GM12878 (cell line): ENCODE results near the gene TAX1BP3. TPM values are rescaled to one million over a fixed set of nuclear protein-coding genes. Genes with fewer than 3 reads are reported as not detected.

ENCODE experiments used
- ATAC-seq: fragments of 200-7000 bp; cut with Tn5 transposase; 3 replicates; pipeline ENCODE4 v1.9.1; 2020; ENCODE audit warnings: mild to moderate bottlenecking, moderate library complexity
- BruUV-seq: library from RNA; stranded (reverse); fragments of 400-500 nt; replicated peaks from 2 replicates; lab custom pipeline; 2021; lab: Mats Ljungman, UMichigan
- CTCF ChIA-PET: fragments of 300-600 bp; sonication (Branson Sonifier 250); formaldehyde crosslinking; extraction: SDS; loops from one replicate; lab custom pipeline; 2021; ENCODE audit warnings: inconsistent platforms; lab: Yijun Ruan, JAX
- POLR2A ChIA-PET: fragments of 350-600 bp; formaldehyde crosslinking; extraction: SDS; loops from one replicate; lab custom pipeline; 2021; ENCODE audit warnings: inconsistent platforms; lab: Charles Lee
- RAD21 ChIA-PET: fragments of 300-600 bp; sonication (Branson Sonifier 250); formaldehyde crosslinking; loops from one replicate; lab custom pipeline; 2023; ENCODE audit warnings: antibody characterized with exemption; ENCODE audit not compliant: unreplicated experiment; lab: Charles Lee
- SMC1A ChIA-PET: fragments of 300-600 bp; sonication (Branson Sonifier 250); formaldehyde crosslinking; loops from one replicate; lab custom pipeline; 2023; ENCODE audit not compliant: unreplicated experiment, uncharacterized antibody; lab: Charles Lee
- DNase-seq: peaks from one replicate; pipeline ENCODE4 v3.0.0-alpha.2; 2011; ENCODE audit warnings: low read depth, low spot score
- FAIRE-seq: peaks from 3 replicates; lab custom pipeline; 2011; peaks lifted over from hg19 to GRCh38; lab: Jason Lieb, UNC
- H2AFZ ChIP-seq: 2 replicates; pipeline ENCODE4 v1.6.0; 2011; ENCODE audit warnings: low read depth, low read length, control low read depth; ENCODE audit not compliant: control insufficient read depth
- H3K27ac ChIP-seq: 2 replicates; pipeline ENCODE4 v1.5.1; 2011; ENCODE audit warnings: control low read depth; ENCODE audit not compliant: control insufficient read depth, insufficient read depth
- H3K27me3 ChIP-seq, 2 experiments: replicated peaks in 1 of 2; 2 replicates each; pipeline versions ENCODE4 v1.6.0 to v1.6.1; 2011; ENCODE audit warnings: low read length in 1 of 2; ENCODE audit not compliant: control insufficient read depth in 2 of 2, insufficient read depth in 2 of 2
- H3K36me3 ChIP-seq, 2 experiments: 2 replicates each; pipeline ENCODE4 v1.5.1; 2011; ENCODE audit warnings: low read length in 1 of 2; ENCODE audit not compliant: control insufficient read depth in 2 of 2, insufficient read depth in 2 of 2
- H3K4me1 ChIP-seq: 2 replicates; pipeline ENCODE4 v1.6.1; 2011; ENCODE audit warnings: mild to moderate bottlenecking, low read length, moderate library complexity, mixed read lengths; ENCODE audit not compliant: control insufficient read depth, insufficient read depth
- H3K4me2 ChIP-seq: 2 replicates; pipeline ENCODE4 v1.6.0; 2011; ENCODE audit warnings: control low read depth; ENCODE audit not compliant: control insufficient read depth, insufficient read depth
- H3K4me3 ChIP-seq: fragments of 200-600 bp; sonication (generic); 2 replicates; pipeline ENCODE4 v1.5.1; 2016
- H3K79me2 ChIP-seq: 2 replicates; pipeline ENCODE4 v1.6.0; 2011; ENCODE audit warnings: low read length; ENCODE audit not compliant: control insufficient read depth, insufficient read depth
- H3K9ac ChIP-seq: 2 replicates; pipeline ENCODE4 v1.8.0; 2011; ENCODE audit warnings: low read length, control low read depth, mixed read lengths; ENCODE audit not compliant: control insufficient read depth, insufficient read depth
- H3K9me3 ChIP-seq: replicated peaks from 3 replicates; pipeline ENCODE4 v1.5.1; 2011; ENCODE audit warnings: mild to moderate bottlenecking, low read length; ENCODE audit not compliant: control insufficient read depth, insufficient read depth
- H4K20me1 ChIP-seq: 2 replicates; pipeline ENCODE4 v1.6.0; 2011; ENCODE audit not compliant: control insufficient read depth, insufficient read depth
- CBX3 ChIP-seq: fragments of 200-600 bp; sonication (generic); IDR thresholded peaks from 2 replicates; pipeline ENCODE4 v1.6.1; 2016; ENCODE audit warnings: low read depth, borderline replicate concordance
- CHD2 ChIP-seq: IDR thresholded peaks from 2 replicates; pipeline ENCODE4 v1.6.1; 2011; ENCODE audit warnings: low read depth, low read length, improper control_type of control experiment, borderline replicate concordance
- CREM ChIP-seq: IDR thresholded peaks from 2 replicates; pipeline ENCODE4 v1.6.1; 2014; ENCODE audit warnings: antibody characterized with exemption, low read depth
- EGR1 ChIP-seq, 2 experiments: IDR thresholded peaks; 1 replicate in 1 of 2; 2 replicates in 1 of 2; pipeline ENCODE4 v1.6.1; 2011 to 2012; ENCODE audit warnings: low read depth in 2 of 2, low read length in 2 of 2, borderline replicate concordance in 1 of 2, mild to moderate bottlenecking in 1 of 2, moderate library complexity in 1 of 2
- EZH2 ChIP-seq: IDR thresholded peaks from 2 replicates; pipeline ENCODE4 v1.6.1; 2012; ENCODE audit warnings: low read depth, mild to moderate bottlenecking, control low read depth, inconsistent platforms, low read length, borderline replicate concordance; ENCODE audit not compliant: control insufficient read depth
- FOS ChIP-seq: IDR thresholded peaks from 3 replicates; pipeline ENCODE4 v1.6.1; 2011; ENCODE audit warnings: borderline replicate concordance; ENCODE audit not compliant: insufficient read length; ENCODE audit errors: extremely low read depth
- HSF1 ChIP-seq: fragments of 150-350 bp; IDR thresholded peaks from 2 replicates; pipeline ENCODE4 v1.6.1; 2014; ENCODE audit warnings: mild to moderate bottlenecking, low read depth, low read length
- LARP7 ChIP-seq: fragments of 450-650 bp; IDR thresholded peaks from 2 replicates; pipeline ENCODE4 v1.6.1; 2017; ENCODE audit warnings: mild to moderate bottlenecking
- MAX ChIP-seq: IDR thresholded peaks from 2 replicates; pipeline ENCODE4 v1.6.1; 2012; ENCODE audit warnings: low read depth, low read length, improper control_type of control experiment
- POLR2AphosphoS5 ChIP-seq: IDR thresholded peaks from 2 replicates; pipeline ENCODE4 v1.6.1; 2011; ENCODE audit warnings: mild to moderate bottlenecking, low read length, inconsistent platforms
- RCOR1 ChIP-seq: conservative IDR thresholded peaks from 2 replicates; pipeline ENCODE4 v1.6.1; 2012; ENCODE audit warnings: low read depth, low read length, improper control_type of control experiment
- RUNX3 ChIP-seq: IDR thresholded peaks from 2 replicates; pipeline ENCODE4 v1.6.1; 2012; ENCODE audit warnings: low read length, inconsistent platforms
- SIN3A ChIP-seq: IDR thresholded peaks from 2 replicates; pipeline ENCODE4 v1.6.1; 2012; ENCODE audit warnings: low read depth, low read length, improper control_type of control experiment
- SIX5 ChIP-seq: IDR thresholded peaks from 2 replicates; pipeline ENCODE4 v1.6.1; 2011; ENCODE audit warnings: mild to moderate bottlenecking, low read depth, low read length, moderate library complexity; ENCODE audit not compliant: severe bottlenecking
- SPI1 ChIP-seq: IDR thresholded peaks from 2 replicates; pipeline ENCODE4 v1.6.1; 2011; ENCODE audit warnings: low read depth, mild to moderate bottlenecking, low read length, moderate library complexity, borderline replicate concordance; ENCODE audit not compliant: insufficient read depth
- STAT3 ChIP-seq: IDR thresholded peaks from 2 replicates; pipeline ENCODE4 v1.6.1; 2011; ENCODE audit warnings: low read depth, low read length, improper control_type of control experiment
- TCF3 ChIP-seq: IDR thresholded peaks from 2 replicates; pipeline ENCODE4 v1.6.1; 2012; ENCODE audit warnings: low read depth, mild to moderate bottlenecking, low read length, borderline replicate concordance; ENCODE audit not compliant: insufficient read depth
- ZBED1 ChIP-seq: IDR thresholded peaks from 2 replicates; pipeline ENCODE4 v1.6.1; 2016; ENCODE audit warnings: borderline replicate concordance
- ZNF592 ChIP-seq: fragments of 450-650 bp; IDR thresholded peaks from 2 replicates; pipeline ENCODE4 v1.6.1; 2017; ENCODE audit warnings: mild to moderate bottlenecking, moderate library complexity
- WGBS: methylation state at CpG from one replicate; pipeline ENCODE4 v1.1.6; 2016; ENCODE audit warnings: low lambda C conversion rate; ENCODE audit not compliant: insufficient replicate concordance, insufficient coverage; ENCODE audit errors: missing lambda C conversion rate; 5-methylcytosine and 5-hydroxymethylcytosine counted together
- in situ Hi-C: fragments of 300-500 bp; cut with MboI; formaldehyde crosslinking; loops from 9 replicates; pipeline ENCODE4 v1.14.3; 2018; ENCODE audit warnings: mixed read lengths
- intact Hi-C: fragments of 100-400 bp; cut with micrococcal nuclease; formaldehyde crosslinking; loops from one replicate; pipeline ENCODE4 v1.14.2; 2022; ENCODE audit not compliant: unreplicated experiment
- polyA plus RNA-seq, 11 experiments: library from polyadenylated mRNA; depleted of rRNA in 4 of 11; unstranded in 6 of 11; stranded (reverse) in 5 of 11; fragments of >200 nt; fragmentation: Nextera tagmentation in 4 of 11; fragmentation: Illumina TruSeq in 1 of 11; extraction: Ambion mirVana in 4 of 11; extraction: Trizol in 1 of 11; gene quantifications; 1 replicate in 1 of 11; 2 replicates in 10 of 11; pipeline versions ENCODE4 v1.2.1 to v1.2.3, GENCODE V29; 2011 to 2016; ENCODE audit warnings: inconsistent platforms in 2 of 11, missing spikeins in 2 of 11, low read depth in 1 of 11
- total RNA-seq, 4 experiments: library from RNA; depleted of rRNA in 3 of 4; stranded (reverse); fragments of >200 nt in 3 of 4; fragmentation: Illumina TruSeq in 1 of 4; extraction: Trizol in 1 of 4; gene quantifications; 2 replicates each; pipeline versions ENCODE4 v1.2.1 to v1.2.3, GENCODE V29; 2013 to 2021

Gene TAX1BP3
- total and polyA plus RNA-seq, 10 of the 15 experiments (the other 5 are each of a cell fraction or from before 2014, with no cell fraction given): 1.00 to 40.4 (median 15.4) TPM

- TF ChIP-seq ZNF592 (no peak), RCOR1 (no peak), SIN3A (no peak), TCF3 (no peak), STAT3 (no peak), EGR1 (IDR thresholded peaks at IDR 0.05; ENCODE audit: borderline replicate concordance in 1 of 2, low read depth in 2 of 2, low read length in 2 of 2) (no peak), ZBED1 (no peak), SPI1 (no peak)
Observed at GRCh38 chr17:3630781-3631180, 37.6 kb downstream of the TAX1BP3 start (continued).

- no peak for ATAC-seq
- intact Hi-C loops: no loop called here
- H3K79me2 ChIP-seq: no peaks in the 10 kb centered on the region
- ChIA-PET SMC1A (interaction anchor here (1.1 kb wide), 1 partner anchor 9 kb away, joined by 3 read pairs; the partner anchor contains the start of genes CTNS and SHPK), POLR2A (no interaction called here), CTCF (interaction anchor here (1.0 to 2.1 kb wide), 2 partner anchors 8 to 26 kb away, joined by 4 to 9 read pairs; partner anchors contain the start of genes CTNS and SHPK), RAD21 (no interaction called here)
- in situ Hi-C loops: no loop called here
- H3K27ac ChIP-seq: no peak overlapping the region
- no peak for FAIRE-seq
- no peak overlapping the region for H3K4me3 ChIP-seq
- WGBS: 94% methylated on average over 11 of the region's 11 CpGs
- no peak overlapping the region for H3K4me2 ChIP-seq
- H3K9me3 ChIP-seq: no peaks in the 10 kb centered on the region
- no TSS peak for BruUV-seq
- no peaks in the 10 kb centered on the region for H3K27me3 ChIP-seq
- H3K4me1 ChIP-seq: no peaks in the 10 kb centered on the region
- peaks cover 8 to 12% of the 10 kb centered on the region in 2 experiments; a peak in 3 of 4 replicates for H3K36me3 ChIP-seq
- no peak overlapping the region for H2AFZ ChIP-seq
- H4K20me1 ChIP-seq: no peaks in the 10 kb centered on the region
- no peak overlapping the region for H3K9ac ChIP-seq
- DNase-seq: no peak
- no peak for TF ChIP-seq FOS
- TF ChIP-seq SIX5: no peak
- no peak for TF ChIP-seq EZH2
- no peak for TF ChIP-seq POLR2AphosphoS5
- TF ChIP-seq CBX3: no peak
- no peak for TF ChIP-seq LARP7
- no peak for TF ChIP-seq MAX
- TF ChIP-seq HSF1: no peak
- TF ChIP-seq CHD2: no peak
- TF ChIP-seq RUNX3: no peak
- TF ChIP-seq CREM: no peak
Observed at GRCh38 chr17:3627769-3628167, 40.6 kb downstream of the TAX1BP3 start.
